OCI-M2 (cell line): Measurements from ENCODE around the gene RACGAP1.
"Not testable (repeated sequence)": the region's sequence is repeated elsewhere in the genome, so short reads cannot be mapped to it uniquely, and the experiment has no call there.

Experiments used
- DNase-seq: peaks from one replicate; lab custom pipeline; 2025; ENCODE audit not compliant: unreplicated experiment; lab: John Stamatoyannopoulos, UW

Gene RACGAP1

GRCh38 chr12:50032515-50032853, 7.2 kb upstream of the RACGAP1 start:
- no peak for DNase-seq

- not testable (repeated sequence) for DNase-seq
Measured at GRCh38 chr12:50030449-50030848, 5.2 kb upstream of the RACGAP1 start.

GRCh38 chr12:50026691-50027090, 1.4 kb upstream of the RACGAP1 start:
- DNase-seq: no peak

GRCh38 chr12:50024805-50025186, 498 bp downstream of the RACGAP1 start:
- no peak for DNase-seq

- no peak for DNase-seq
Measured at GRCh38 chr12:50024227-50024626, 1.1 kb downstream of the RACGAP1 start.

GRCh38 chr12:50022903-50023302, 2.4 kb downstream of the RACGAP1 start:
- no peak for DNase-seq

- DNase-seq: no peak
Measured at GRCh38 chr12:50021031-50021430, 4.3 kb downstream of the RACGAP1 start.

GRCh38 chr12:50019524-50019923, 5.8 kb downstream of the RACGAP1 start:
- DNase-seq: no peak

- no peak for DNase-seq
Measured at GRCh38 chr12:50018968-50019367, 6.3 kb downstream of the RACGAP1 start.

- DNase-seq: no peak
Measured at GRCh38 chr12:50018154-50018553, 7.1 kb downstream of the RACGAP1 start.

GRCh38 chr12:50017641-50018040, 7.7 kb downstream of the RACGAP1 start:
- DNase-seq: no peak

- DNase-seq: no peak
Measured at GRCh38 chr12:50016501-50017475, 8.5 kb downstream of the RACGAP1 start.

GRCh38 chr12:50014342-50014741, 11.0 kb downstream of the RACGAP1 start:
- DNase-seq: no peak

- no peak for DNase-seq
Measured at GRCh38 chr12:50013361-50014147, 11.7 kb downstream of the RACGAP1 start.

- DNase-seq: no peak
Measured at GRCh38 chr12:50006754-50007442, 18.4 kb downstream of the RACGAP1 start.

- DNase-seq: no peak
Measured at GRCh38 chr12:50006280-50006679, 19.0 kb downstream of the RACGAP1 start.

- DNase-seq: no peak
Measured at GRCh38 chr12:50005175-50005574, 20.1 kb downstream of the RACGAP1 start.

- DNase-seq: no peak
Measured at GRCh38 chr12:50004696-50005095, 20.6 kb downstream of the RACGAP1 start.

- DNase-seq: no peak
Measured at GRCh38 chr12:50003595-50003994, 21.7 kb downstream of the RACGAP1 start.

GRCh38 chr12:49998453-49998852, 26.8 kb downstream of the RACGAP1 start:
- no peak for DNase-seq

- no peak for DNase-seq
Measured at GRCh38 chr12:49990273-49990672, 35.0 kb downstream of the RACGAP1 start.
